ENCODE measurements around the gene ACOT2.
A peak's percentile ranks its signal among the peaks of the same experiment; 100 is the strongest.
"Not testable (repeated sequence)": the region's sequence is repeated elsewhere in the genome, so short reads cannot be mapped to it uniquely, and the experiment has no call there.

The ACOT2 gene

DNA sequence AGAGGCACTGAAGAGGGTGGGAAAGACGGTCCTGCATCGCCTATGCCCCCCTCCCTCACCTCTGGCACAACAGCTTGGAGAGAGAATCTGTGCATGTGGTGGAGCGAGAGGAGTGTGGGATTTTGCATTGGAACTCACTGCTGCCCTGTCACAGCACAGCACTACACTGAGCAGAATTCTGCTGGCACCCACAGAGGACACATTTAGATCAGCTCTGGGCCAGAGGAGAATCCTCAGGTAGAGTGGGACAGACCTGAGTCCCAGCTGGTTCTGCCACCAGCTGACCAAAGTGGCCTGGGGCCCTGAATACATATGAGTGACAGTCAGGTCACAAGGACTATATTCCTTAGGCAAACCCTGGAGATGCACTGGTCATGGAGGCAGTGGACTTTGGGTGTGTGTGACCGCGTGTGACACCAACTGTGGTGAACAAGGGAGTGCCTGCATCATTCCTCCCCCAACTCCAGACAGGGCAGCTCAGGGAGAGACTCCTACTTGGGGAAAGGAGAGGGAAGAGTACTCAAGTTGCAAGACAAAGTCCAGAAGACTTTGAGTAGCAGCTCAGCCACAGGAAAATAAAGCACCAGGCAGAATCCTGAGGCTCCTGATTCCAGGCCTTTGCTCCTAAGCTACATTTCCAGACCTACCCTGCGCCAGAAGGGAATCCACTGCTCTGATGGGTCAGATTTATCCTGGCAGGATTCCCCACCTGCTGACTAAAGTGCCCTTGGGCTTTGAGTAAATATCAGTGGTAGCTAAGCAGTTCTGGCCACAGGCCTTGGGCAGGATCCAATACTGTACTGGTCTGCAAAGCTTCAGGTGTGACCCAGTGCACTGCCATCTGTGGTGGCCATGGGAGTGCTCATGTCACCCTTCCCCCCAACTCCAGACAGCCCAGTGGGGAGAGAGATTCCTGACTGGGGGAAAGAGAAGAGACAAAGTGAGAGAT is 42.7 kb upstream of the ACOT2 start:
- H3K4me1 ChIP-seq (ENCODE audit: control insufficient read depth, low read length) = no peaks in the 10 kb centered on the region
- H3K9me2 ChIP-seq (replicated peaks; ENCODE audit: control insufficient read depth, low read length) = no peaks in the 10 kb centered on the region
- no peaks in the 10 kb centered on the region for H3K36me3 ChIP-seq (ENCODE audit: control insufficient read depth, low read length)
- H3K27ac ChIP-seq (ENCODE audit: low read depth, low read length) = no peak overlapping the region
- H3K79me2 ChIP-seq (ENCODE audit: control insufficient read depth, low read length) = no peaks in the 10 kb centered on the region
- no peak overlapping the region for H3K4me3 ChIP-seq (ENCODE audit: low read length)
- H3K27me3 ChIP-seq (ENCODE audit: control insufficient read depth, low read length) = no peaks in the 10 kb centered on the region
- no peak overlapping the region for H3K4me2 ChIP-seq (ENCODE audit: low read length)
- H3K9me3 ChIP-seq (ENCODE audit: control insufficient read depth, insufficient read depth, low read length) = no peaks in the 10 kb centered on the region
- no peaks in the 10 kb centered on the region for H4K20me1 ChIP-seq (ENCODE audit: control insufficient read depth, insufficient read depth, low read depth, low read length)
- TF ChIP-seq, protein P1, sequence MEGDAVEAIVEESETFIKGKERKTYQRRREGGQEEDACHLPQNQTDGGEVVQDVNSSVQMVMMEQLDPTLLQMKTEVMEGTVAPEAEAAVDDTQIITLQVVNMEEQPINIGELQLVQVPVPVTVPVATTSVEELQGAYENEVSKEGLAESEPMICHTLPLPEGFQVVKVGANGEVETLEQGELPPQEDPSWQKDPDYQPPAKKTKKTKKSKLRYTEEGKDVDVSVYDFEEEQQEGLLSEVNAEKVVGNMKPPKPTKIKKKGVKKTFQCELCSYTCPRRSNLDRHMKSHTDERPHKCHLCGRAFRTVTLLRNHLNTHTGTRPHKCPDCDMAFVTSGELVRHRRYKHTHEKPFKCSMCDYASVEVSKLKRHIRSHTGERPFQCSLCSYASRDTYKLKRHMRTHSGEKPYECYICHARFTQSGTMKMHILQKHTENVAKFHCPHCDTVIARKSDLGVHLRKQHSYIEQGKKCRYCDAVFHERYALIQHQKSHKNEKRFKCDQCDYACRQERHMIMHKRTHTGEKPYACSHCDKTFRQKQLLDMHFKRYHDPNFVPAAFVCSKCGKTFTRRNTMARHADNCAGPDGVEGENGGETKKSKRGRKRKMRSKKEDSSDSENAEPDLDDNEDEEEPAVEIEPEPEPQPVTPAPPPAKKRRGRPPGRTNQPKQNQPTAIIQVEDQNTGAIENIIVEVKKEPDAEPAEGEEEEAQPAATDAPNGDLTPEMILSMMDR (IDR thresholded peaks at IDR 0.05; ENCODE audit: low read depth, low read length, poor library complexity, severe bottlenecking) = no peak
- TF ChIP-seq EZH2phosphoT487 (IDR thresholded peaks at IDR 0.05; ENCODE audit: borderline replicate concordance, low read length) = no peak
- no peaks in the 10 kb centered on the region for H3F3A ChIP-seq (ENCODE audit: control insufficient read depth, insufficient read depth)

DNA sequence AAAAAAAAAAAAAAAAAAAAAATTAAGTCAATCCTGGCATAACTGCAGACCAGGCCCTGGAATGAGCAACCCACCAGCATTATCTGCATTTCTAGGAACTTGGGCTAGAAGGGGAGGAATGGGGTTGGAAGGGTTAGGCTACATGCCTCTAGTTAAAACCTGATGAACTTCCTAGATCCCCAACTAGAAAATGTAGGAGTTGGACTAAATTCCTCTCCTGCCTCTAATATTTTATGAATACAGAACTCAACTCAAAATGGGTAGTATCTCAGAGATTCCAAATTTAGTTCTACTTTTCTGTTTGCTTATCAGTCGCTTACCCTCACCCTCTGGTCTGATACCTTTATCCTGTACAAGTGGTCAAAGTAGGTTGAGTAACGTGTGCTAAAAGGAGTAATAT is 39.7 kb upstream of the ACOT2 start:
- H4K20me1 ChIP-seq (ENCODE audit: control insufficient read depth, insufficient read depth, low read depth, low read length); H3K4me1 ChIP-seq (ENCODE audit: control insufficient read depth, low read length); H3K9me3 ChIP-seq (ENCODE audit: control insufficient read depth, insufficient read depth, low read length); H3K36me3 ChIP-seq (ENCODE audit: control insufficient read depth, low read length); H3K27me3 ChIP-seq (ENCODE audit: control insufficient read depth, low read length); H3K9me2 ChIP-seq (replicated peaks; ENCODE audit: control insufficient read depth, low read length); H3K4me2 ChIP-seq (ENCODE audit: low read length); H3K27ac ChIP-seq (ENCODE audit: low read depth, low read length); H3F3A ChIP-seq (ENCODE audit: control insufficient read depth, insufficient read depth); H3K4me3 ChIP-seq (ENCODE audit: low read length); H3K79me2 ChIP-seq (ENCODE audit: control insufficient read depth, low read length): not testable (repeated sequence)

DNA sequence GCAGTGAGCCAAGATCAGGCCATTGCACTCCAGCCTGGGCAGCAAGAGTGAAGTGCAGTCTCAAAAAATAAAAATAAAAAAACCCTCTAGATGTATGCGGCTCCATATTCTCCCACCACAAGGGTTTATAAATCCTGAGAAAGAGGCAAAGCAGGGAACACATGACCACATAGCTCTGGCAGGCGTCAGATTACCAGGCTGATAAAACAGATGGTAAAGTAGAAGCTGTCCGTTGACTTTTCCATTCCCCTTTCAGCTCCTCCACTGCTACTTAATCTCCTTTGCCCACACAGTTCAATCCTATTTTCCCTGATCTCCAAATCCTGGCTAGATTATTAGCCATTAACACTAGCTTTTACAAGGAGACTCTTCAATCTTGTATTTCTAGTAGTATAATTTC is 37.0 kb upstream of the ACOT2 start:
- H4K20me1 ChIP-seq (ENCODE audit: control insufficient read depth, insufficient read depth, low read depth, low read length); H3K27ac ChIP-seq (ENCODE audit: low read depth, low read length); H3K4me1 ChIP-seq (ENCODE audit: control insufficient read depth, low read length); H3K79me2 ChIP-seq (ENCODE audit: control insufficient read depth, low read length); H3F3A ChIP-seq (ENCODE audit: control insufficient read depth, insufficient read depth); H3K9me3 ChIP-seq (ENCODE audit: control insufficient read depth, insufficient read depth, low read length); H3K9me2 ChIP-seq (replicated peaks; ENCODE audit: control insufficient read depth, low read length); H3K4me3 ChIP-seq (ENCODE audit: low read length); H3K4me2 ChIP-seq (ENCODE audit: low read length); H3K27me3 ChIP-seq (ENCODE audit: control insufficient read depth, low read length); H3K36me3 ChIP-seq (ENCODE audit: control insufficient read depth, low read length): not testable (repeated sequence)

- Histone ChIP-seq H3K4me2 (ENCODE audit: low read length) (peak overlapping the region; percentile 41), H3K4me3 (ENCODE audit: low read length) (peak overlapping the region; percentile 35; the same call in 1 of the 2 replicates)
- not testable (repeated sequence) for H3K79me2 ChIP-seq (ENCODE audit: control insufficient read depth, low read length); H3K27me3 ChIP-seq (ENCODE audit: control insufficient read depth, low read length); H4K20me1 ChIP-seq (ENCODE audit: control insufficient read depth, insufficient read depth, low read depth, low read length); H3K9me3 ChIP-seq (ENCODE audit: control insufficient read depth, insufficient read depth, low read length); H3K27ac ChIP-seq (ENCODE audit: low read depth, low read length); H3K9me2 ChIP-seq (replicated peaks; ENCODE audit: control insufficient read depth, low read length); H3F3A ChIP-seq (ENCODE audit: control insufficient read depth, insufficient read depth); H3K4me1 ChIP-seq (ENCODE audit: control insufficient read depth, low read length); H3K36me3 ChIP-seq (ENCODE audit: control insufficient read depth, low read length)
These were observed 31.6 kb upstream of the ACOT2 start for GRCh38 chr14:73537244-73538045.

Measured in DOHH2 (cell line).